Measurements from ENCODE around the gene CFAP97D2. TPM values are rescaled to one million over a fixed set of nuclear protein-coding genes. Genes with fewer than 3 reads are reported as not detected.

Gene CFAP97D2
- total and polyA plus RNA-seq, 2 of the 13 experiments (the other 11 are each of a cell fraction or from before 2014, with no cell fraction given) = not detected

GRCh38 chr13:114155320-114155719 is 23.7 kb upstream of the CFAP97D2 start:
- ATAC-seq (no peak), DNase-seq (ENCODE audit: low spot score) (no peak), FAIRE-seq (no peak)
- Histone ChIP-seq H3K9me3 (ENCODE audit: low read length) (no peaks in the 10 kb centered on the region), H3K4me3 (replicated peaks in 1 of 3; ENCODE audit: insufficient read depth in 1 of 3, low read depth in 2 of 3, low read length in 3 of 3) (no peak overlapping the region), H2AFZ (ENCODE audit: low read length) (no peak overlapping the region), H3K36me3 (replicated peaks in 1 of 2; ENCODE audit: control insufficient read depth in 1 of 2, insufficient read depth in 2 of 2, low read length in 2 of 2) (no peaks in the 10 kb centered on the region), H3K79me2 (ENCODE audit: insufficient read depth, low read length) (no peaks in the 10 kb centered on the region), H4K20me1 (ENCODE audit: insufficient read depth, low read length) (no peaks in the 10 kb centered on the region), H3K4me1 (ENCODE audit: insufficient read depth, low read length) (no peaks in the 10 kb centered on the region), H3K27me3 (ENCODE audit: control insufficient read depth in 1 of 2, insufficient read depth in 2 of 2, low read length in 2 of 2) (peaks cover 2 to 19% of the 10 kb centered on the region in 2 experiments; a peak in 2 of 5 replicates), H3K9ac (ENCODE audit: insufficient read depth, low read depth, low read length) (no peak overlapping the region), H3K4me2 (ENCODE audit: low read depth, low read length) (no peak overlapping the region), H3K27ac (ENCODE audit: extremely low read length, insufficient read depth, low read length) (no peak overlapping the region)
- in situ Hi-C loops (cut with HindIII; ENCODE audit: extremely low pct_ligation_motif_present, low pct_unique_long_range_greater_than_20kb) = no loop called here
- no TSS peak for BruUV-seq (replicated peaks)
- ChIA-PET POLR2A (no interaction called here), CTCF (ENCODE audit: low intra/inter-chr PET ratio, low total read pairs) (no interaction called here)
- intact Hi-C loops (cut with micrococcal nuclease; ENCODE audit: unreplicated experiment) = no loop called here
- 12% methylated on average over 3 of the region's 3 CpGs for WGBS (ENCODE audit: low lambda C conversion rate)
- TF ChIP-seq ZNF577 (CRISPR knock-in tag; IDR thresholded peaks at IDR 0.05; ENCODE audit: borderline replicate concordance, low read depth) (no peak), MLX (CRISPR knock-in tag; IDR thresholded peaks at IDR 0.05) (no peak)

GRCh38 chr13:114155926-114156883 is 22.9 kb upstream of the CFAP97D2 start:
- H3K27ac ChIP-seq (ENCODE audit: extremely low read length, insufficient read depth, low read length) = no peak overlapping the region
- in situ Hi-C loops (cut with HindIII; ENCODE audit: extremely low pct_ligation_motif_present, low pct_unique_long_range_greater_than_20kb) = no loop called here
- no peaks in the 10 kb centered on the region for H3K36me3 ChIP-seq (replicated peaks in 1 of 2; ENCODE audit: control insufficient read depth in 1 of 2, insufficient read depth in 2 of 2, low read length in 2 of 2)
- TF ChIP-seq MLX (CRISPR knock-in tag; IDR thresholded peaks at IDR 0.05) = no peak
- no peak for TF ChIP-seq ZNF383 (CRISPR knock-in tag; IDR thresholded peaks at IDR 0.05; ENCODE audit: borderline replicate concordance)
- TF ChIP-seq NR2F2 (IDR thresholded peaks at IDR 0.05; ENCODE audit: borderline replicate concordance, low read depth) = no peak
- TF ChIP-seq NPAS2 (CRISPR knock-in tag; IDR thresholded peaks at IDR 0.05; ENCODE audit: borderline replicate concordance) = no peak
- no peak for TF ChIP-seq ELF3 (CRISPR knock-in tag; IDR thresholded peaks at IDR 0.05)
- no peak for TF ChIP-seq ARHGAP35 (CRISPR knock-in tag; IDR thresholded peaks at IDR 0.05; ENCODE audit: borderline replicate concordance)
- no peak for TF ChIP-seq ZNF569 (CRISPR knock-in tag; IDR thresholded peaks at IDR 0.05; ENCODE audit: borderline replicate concordance)
- TF ChIP-seq POLR2AphosphoS2 (IDR thresholded peaks at IDR 0.05; ENCODE audit: low read depth, low read length) = no peak
- TF ChIP-seq SKI (IDR thresholded peaks at IDR 0.05; ENCODE audit: partially characterized antibody) = no peak
- no peak for TF ChIP-seq ZNF883 (CRISPR knock-in tag; IDR thresholded peaks at IDR 0.05; ENCODE audit: not compliant biosample characterization)
- BruUV-seq (replicated peaks) = no TSS peak
- 29% methylated on average over 16 of the region's 19 CpGs for WGBS (ENCODE audit: low lambda C conversion rate)
- intact Hi-C loops (cut with micrococcal nuclease; ENCODE audit: unreplicated experiment) = no loop called here
- no peak overlapping the region for H3K4me3 ChIP-seq (replicated peaks in 1 of 3; ENCODE audit: insufficient read depth in 1 of 3, low read depth in 2 of 3, low read length in 3 of 3)
- H3K4me2 ChIP-seq (ENCODE audit: low read depth, low read length) = no peak overlapping the region
- no peaks in the 10 kb centered on the region for H3K9me3 ChIP-seq (ENCODE audit: low read length)
- FAIRE-seq (no peak), DNase-seq (ENCODE audit: low spot score) (no peak), ATAC-seq (no peak)
- no peaks in the 10 kb centered on the region for H4K20me1 ChIP-seq (ENCODE audit: insufficient read depth, low read length)
- no peaks in the 10 kb centered on the region for H3K79me2 ChIP-seq (ENCODE audit: insufficient read depth, low read length)
- no peak overlapping the region for H3K9ac ChIP-seq (ENCODE audit: insufficient read depth, low read depth, low read length)
- no peak overlapping the region for H2AFZ ChIP-seq (ENCODE audit: low read length)
- peaks cover 2 to 13% of the 10 kb centered on the region in 2 experiments; a peak in 2 of 5 replicates for H3K27me3 ChIP-seq (ENCODE audit: control insufficient read depth in 1 of 2, insufficient read depth in 2 of 2, low read length in 2 of 2)
- CTCF ChIA-PET (ENCODE audit: low intra/inter-chr PET ratio, low total read pairs) = no interaction called here
- H3K4me1 ChIP-seq (ENCODE audit: insufficient read depth, low read length) = no peaks in the 10 kb centered on the region
- POLR2A ChIA-PET = no interaction called here

Measured in HepG2 (cell line).